HEK293T (cell line): ENCODE results near the gene CDH13.

Source experiments
- LEF1 ChIP-seq: fragments of 450-650 bp; IDR thresholded peaks from 2 replicates; pipeline ENCODE4 v1.6.1; 2017; ENCODE audit warnings: mild to moderate bottlenecking, borderline replicate concordance
- SP1 ChIP-seq: fragments of 450-650 bp; IDR thresholded peaks from 2 replicates; pipeline ENCODE4 v1.6.1; 2017
- TARDBP ChIP-seq: fragments of 450-650 bp; IDR thresholded peaks from 2 replicates; pipeline ENCODE4 v1.6.1; 2016
- ZNF384 ChIP-seq: fragments of 450-650 bp; IDR thresholded peaks from 2 replicates; pipeline ENCODE4 v1.6.1; 2016

GRCh38 chr16:82609140-82609539 is 17.6 kb upstream of the CDH13 start:
- TF ChIP-seq LEF1 (no peak), SP1 (no peak), TARDBP (no peak), ZNF384 (no peak)
